ENCODE measurements around the gene XPC.

The XPC gene

GRCh38 chr3:14097616-14098391 is 80.6 kb downstream of the XPC start:
- Histone ChIP-seq H3K4me3 (ENCODE audit: severe bottlenecking) (no peak overlapping the region), H3K4me1 (ENCODE audit: insufficient read depth, poor library complexity, severe bottlenecking) (no peaks in the 10 kb centered on the region), H3K27me3 (ENCODE audit: insufficient read depth, poor library complexity, severe bottlenecking) (no peaks in the 10 kb centered on the region), H3K27ac (ENCODE audit: poor library complexity, severe bottlenecking) (no peak overlapping the region), H3K9me3 (ENCODE audit: severe bottlenecking) (no peaks in the 10 kb centered on the region), H3K36me3 (ENCODE audit: low read depth) (no peaks in the 10 kb centered on the region)
- no peak for ATAC-seq (ENCODE audit: low read depth)
- no peak for DNase-seq (ENCODE audit: low spot score)
- TF ChIP-seq CTCF (IDR thresholded peaks at IDR 0.05; ENCODE audit: poor library complexity, severe bottlenecking), result no peak

DNA sequence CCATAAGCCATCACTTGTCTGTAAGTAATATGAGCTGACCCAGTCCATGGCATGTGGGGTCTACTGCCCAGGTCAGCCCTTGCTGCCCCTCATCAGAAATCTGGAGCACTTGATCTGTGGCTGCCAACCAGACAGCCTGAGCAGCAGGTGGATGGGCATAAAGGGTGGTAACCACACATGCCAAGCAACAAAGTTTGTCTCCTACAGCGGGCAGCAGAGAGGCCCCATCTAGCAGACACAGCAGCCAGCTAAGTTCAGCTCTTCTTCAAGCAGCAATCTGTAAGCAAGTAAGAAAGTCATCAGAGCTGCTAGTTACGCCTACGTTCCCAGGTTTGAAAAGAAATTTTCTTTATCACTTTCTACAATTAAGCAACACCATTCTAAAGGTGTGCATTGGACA is 81.7 kb downstream of the XPC start:
- no peak overlapping the region for H3K27ac ChIP-seq (ENCODE audit: poor library complexity, severe bottlenecking)
- H3K9me3 ChIP-seq (ENCODE audit: severe bottlenecking), result no peaks in the 10 kb centered on the region
- DNase-seq (ENCODE audit: low spot score) (no peak), ATAC-seq (ENCODE audit: low read depth) (no peak)
- no peaks in the 10 kb centered on the region for H3K36me3 ChIP-seq (ENCODE audit: low read depth)
- H3K27me3 ChIP-seq (ENCODE audit: insufficient read depth, poor library complexity, severe bottlenecking), result no peaks in the 10 kb centered on the region
- no peaks in the 10 kb centered on the region for H3K4me1 ChIP-seq (ENCODE audit: insufficient read depth, poor library complexity, severe bottlenecking)
- no peak overlapping the region for H3K4me3 ChIP-seq (ENCODE audit: severe bottlenecking)
- TF ChIP-seq CTCF (IDR thresholded peaks at IDR 0.05; ENCODE audit: poor library complexity, severe bottlenecking), result no peak
